ENCODE measurements around the gene ADH1A. TPM values are rescaled to one million over a fixed set of nuclear protein-coding genes. Genes with fewer than 3 reads are reported as not detected.

ADH1A gene
- total and polyA plus RNA-seq, 9 of the 15 experiments (the other 6 are each of a cell fraction or from before 2014, with no cell fraction given): not detected

GRCh38 chr4:99252746-99253145, 38.0 kb downstream of the ADH1A start (continued):
- TF ChIP-seq CUX1 (CRISPR knock-in tag; IDR thresholded peaks at IDR 0.05): no peak
- TF ChIP-seq JUND (IDR thresholded peaks at IDR 0.05; ENCODE audit: borderline replicate concordance, low read depth, low read length): no peak
- no peak for TF ChIP-seq JUND (tag; IDR thresholded peaks at IDR 0.05; ENCODE audit: borderline replicate concordance, low read depth, low read length)
- no peak for TF ChIP-seq ZBTB17 (CRISPR knock-in tag; IDR thresholded peaks at IDR 0.05)
- no peak for TF ChIP-seq HDAC6 (IDR thresholded peaks at IDR 0.05; ENCODE audit: low read depth, low read length)
- no peak for TF ChIP-seq SMAD1 (IDR thresholded peaks at IDR 0.05; ENCODE audit: low read depth, low read length, partially characterized antibody)
- TF ChIP-seq ATF6 (CRISPR knock-in tag; IDR thresholded peaks at IDR 0.05): no peak
- TF ChIP-seq ZNF133 (CRISPR knock-in tag; IDR thresholded peaks at IDR 0.05): no peak
- no peak for TF ChIP-seq GTF2F1 (IDR thresholded peaks at IDR 0.05; ENCODE audit: low read depth, low read length)
- TF ChIP-seq CLOCK (CRISPR knock-in tag; IDR thresholded peaks at IDR 0.05; ENCODE audit: borderline replicate concordance): no peak
- no peak for TF ChIP-seq CBX3 (IDR thresholded peaks at IDR 0.05; ENCODE audit: borderline replicate concordance in 1 of 2, low read length in 2 of 2)
